ENCODE measurements around the gene MBD5. TPM values are rescaled to one million over a fixed set of nuclear protein-coding genes. Genes with fewer than 3 reads are reported as not detected.

Gene MBD5
- total RNA-seq, 1 donor from 2014 or later, result 44.9 TPM

GRCh38 chr2:148172131-148172753 is 151.4 kb downstream of the MBD5 start:
- Mint-ChIP-seq H3K4me1 (ENCODE audit: unreplicated experiment) (no peaks in the 10 kb centered on the region), H3K27ac (ENCODE audit: unreplicated experiment) (no peak overlapping the region), H3K36me3 (ENCODE audit: unreplicated experiment) (peaks cover 7% of the 10 kb centered on the region), H3K4me3 (ENCODE audit: unreplicated experiment) (no peak overlapping the region), H3K9me3 (ENCODE audit: unreplicated experiment) (peaks cover 5% of the 10 kb centered on the region), H3K27me3 (ENCODE audit: unreplicated experiment) (no peaks in the 10 kb centered on the region)
- DNase-seq (ENCODE audit: extremely low spot score, unreplicated experiment), result no peak
- TF ChIP-seq CTCF (IDR thresholded peaks at IDR 0.05), result no peak

- TF ChIP-seq CTCF (IDR thresholded peaks at IDR 0.05), result no peak
- peaks cover 5% of the 10 kb centered on the region for H3K9me3 Mint-ChIP-seq (ENCODE audit: unreplicated experiment)
- H3K4me1 Mint-ChIP-seq (ENCODE audit: unreplicated experiment), result no peaks in the 10 kb centered on the region
- H3K4me3 Mint-ChIP-seq (ENCODE audit: unreplicated experiment), result no peak overlapping the region
- no peak overlapping the region for H3K27ac Mint-ChIP-seq (ENCODE audit: unreplicated experiment)
- peaks cover 7% of the 10 kb centered on the region for H3K36me3 Mint-ChIP-seq (ENCODE audit: unreplicated experiment)
- DNase-seq (ENCODE audit: extremely low spot score, unreplicated experiment), result no peak
- no peaks in the 10 kb centered on the region for H3K27me3 Mint-ChIP-seq (ENCODE audit: unreplicated experiment)
Measured at GRCh38 chr2:148173168-148173567, 152.3 kb downstream of the MBD5 start.

- Mint-ChIP-seq H3K27me3 (ENCODE audit: unreplicated experiment) (no peaks in the 10 kb centered on the region), H3K36me3 (ENCODE audit: unreplicated experiment) (peaks cover 20% of the 10 kb centered on the region), H3K27ac (ENCODE audit: unreplicated experiment) (no peak overlapping the region), H3K4me1 (ENCODE audit: unreplicated experiment) (no peaks in the 10 kb centered on the region), H3K4me3 (ENCODE audit: unreplicated experiment) (no peak overlapping the region), H3K9me3 (ENCODE audit: unreplicated experiment) (no peaks in the 10 kb centered on the region)
- no peak for DNase-seq (ENCODE audit: extremely low spot score, unreplicated experiment)
- no peak for TF ChIP-seq CTCF (IDR thresholded peaks at IDR 0.05)
Measured at GRCh38 chr2:148177559-148177958, 156.7 kb downstream of the MBD5 start.

GRCh38 chr2:148179724-148180123 is 158.8 kb downstream of the MBD5 start:
- no peak overlapping the region for H3K4me3 Mint-ChIP-seq (ENCODE audit: unreplicated experiment)
- H3K4me1 Mint-ChIP-seq (ENCODE audit: unreplicated experiment), result no peaks in the 10 kb centered on the region
- no peak overlapping the region for H3K27ac Mint-ChIP-seq (ENCODE audit: unreplicated experiment)
- H3K27me3 Mint-ChIP-seq (ENCODE audit: unreplicated experiment), result no peaks in the 10 kb centered on the region
- no peak for TF ChIP-seq CTCF (IDR thresholded peaks at IDR 0.05)
- peaks cover 32% of the 10 kb centered on the region for H3K36me3 Mint-ChIP-seq (ENCODE audit: unreplicated experiment)
- no peaks in the 10 kb centered on the region for H3K9me3 Mint-ChIP-seq (ENCODE audit: unreplicated experiment)
- no peak for DNase-seq (ENCODE audit: extremely low spot score, unreplicated experiment)

- no peak overlapping the region for H3K4me3 Mint-ChIP-seq (ENCODE audit: unreplicated experiment)
- H3K27me3 Mint-ChIP-seq (ENCODE audit: unreplicated experiment), result no peaks in the 10 kb centered on the region
- no peak overlapping the region for H3K27ac Mint-ChIP-seq (ENCODE audit: unreplicated experiment)
- no peaks in the 10 kb centered on the region for H3K4me1 Mint-ChIP-seq (ENCODE audit: unreplicated experiment)
- no peak for TF ChIP-seq CTCF (IDR thresholded peaks at IDR 0.05)
- no peak for DNase-seq (ENCODE audit: extremely low spot score, unreplicated experiment)
- H3K36me3 Mint-ChIP-seq (ENCODE audit: unreplicated experiment), result peaks cover 50% of the 10 kb centered on the region
- H3K9me3 Mint-ChIP-seq (ENCODE audit: unreplicated experiment), result peaks cover 5% of the 10 kb centered on the region
Measured at GRCh38 chr2:148184976-148185375, 164.1 kb downstream of the MBD5 start.

Data from osteocyte (in vitro differentiated cells).